Measurements from ENCODE around the gene CIDEC. TPM values are rescaled to one million over a fixed set of nuclear protein-coding genes. Genes with fewer than 3 reads are reported as not detected.

CIDEC gene
- total and polyA plus RNA-seq, 9 of the 15 experiments (the other 6 are each of a cell fraction or from before 2014, with no cell fraction given): not detected

- TF ChIP-seq ZBTB11 (CRISPR knock-in tag; IDR thresholded peaks at IDR 0.05) (peak in 1 of 3 experiments; percentile 73; a peak in 2 of 6 replicates), PBX2 (CRISPR knock-in tag; IDR thresholded peaks at IDR 0.05; ENCODE audit: low read depth) (peak; percentile 63), PBX2 (tag; conservative IDR thresholded peaks at IDR 0.05; ENCODE audit: low read depth) (peak; percentile 99), ZZZ3 (IDR thresholded peaks at IDR 0.05) (no peak), HOXB6 (CRISPR knock-in tag; IDR thresholded peaks at IDR 0.05; ENCODE audit: borderline replicate concordance) (no peak), IRF9 (tag; IDR thresholded peaks at IDR 0.05) (peak; percentile 7; the same call in 1 of the 2 replicates), ZNF583 (CRISPR knock-in tag; IDR thresholded peaks at IDR 0.05) (peak; percentile 82; the same call in 1 of the 2 replicates), MAFK (IDR thresholded peaks at IDR 0.05; ENCODE audit: low read length) (peak; percentile 16; the same call in 1 of the 2 replicates), ZNF830 (CRISPR knock-in tag; IDR thresholded peaks at IDR 0.05) (0 out of 2 replicates have a peak, but pooled peaks have one; percentile 36), SMARCC2 (IDR thresholded peaks at IDR 0.05; ENCODE audit: low read depth) (no peak), SRSF1 (IDR thresholded peaks at IDR 0.05; ENCODE audit: low read depth, low read length) (no peak), ZNF175 (CRISPR knock-in tag; IDR thresholded peaks at IDR 0.05; ENCODE audit: low read depth) (0 out of 2 replicates have a peak, but pooled peaks have one; percentile 44), SMARCA5 (IDR thresholded peaks at IDR 0.05) (0 out of 2 replicates have a peak, but pooled peaks have one; percentile 44), FOXO4 (CRISPR knock-in tag; IDR thresholded peaks at IDR 0.05) (no peak), HSF4 (CRISPR knock-in tag; IDR thresholded peaks at IDR 0.05; ENCODE audit: borderline replicate concordance) (no peak), FOXK2 (conservative IDR thresholded peaks at IDR 0.05 in 1 of 2, IDR thresholded peaks at IDR 0.05 in 1 of 2; ENCODE audit: low read depth in 2 of 2) (0 out of 4 replicates have a peak, but pooled peaks have one; percentile 62 to 63), TCF7L2 (IDR thresholded peaks at IDR 0.05; ENCODE audit: low read depth, low read length) (no peak)
Measured at GRCh38 chr3:9897408-9898372, 17.6 kb upstream of the CIDEC start (continued).
